ENCODE results near the gene RPL3.

GRCh38 chr22:39352306-39352891 lies 33.0 kb upstream of the RPL3 start:
- TF ChIP-seq, protein P1, sequence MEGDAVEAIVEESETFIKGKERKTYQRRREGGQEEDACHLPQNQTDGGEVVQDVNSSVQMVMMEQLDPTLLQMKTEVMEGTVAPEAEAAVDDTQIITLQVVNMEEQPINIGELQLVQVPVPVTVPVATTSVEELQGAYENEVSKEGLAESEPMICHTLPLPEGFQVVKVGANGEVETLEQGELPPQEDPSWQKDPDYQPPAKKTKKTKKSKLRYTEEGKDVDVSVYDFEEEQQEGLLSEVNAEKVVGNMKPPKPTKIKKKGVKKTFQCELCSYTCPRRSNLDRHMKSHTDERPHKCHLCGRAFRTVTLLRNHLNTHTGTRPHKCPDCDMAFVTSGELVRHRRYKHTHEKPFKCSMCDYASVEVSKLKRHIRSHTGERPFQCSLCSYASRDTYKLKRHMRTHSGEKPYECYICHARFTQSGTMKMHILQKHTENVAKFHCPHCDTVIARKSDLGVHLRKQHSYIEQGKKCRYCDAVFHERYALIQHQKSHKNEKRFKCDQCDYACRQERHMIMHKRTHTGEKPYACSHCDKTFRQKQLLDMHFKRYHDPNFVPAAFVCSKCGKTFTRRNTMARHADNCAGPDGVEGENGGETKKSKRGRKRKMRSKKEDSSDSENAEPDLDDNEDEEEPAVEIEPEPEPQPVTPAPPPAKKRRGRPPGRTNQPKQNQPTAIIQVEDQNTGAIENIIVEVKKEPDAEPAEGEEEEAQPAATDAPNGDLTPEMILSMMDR (conservative IDR thresholded peaks at IDR 0.05; ENCODE audit: low read depth, low read length): no peak
- TF ChIP-seq POLR2A (IDR thresholded peaks at IDR 0.05; ENCODE audit: low read depth, low read length) (no peak), SMC3 (IDR thresholded peaks at IDR 0.05; ENCODE audit: low read depth, low read length) (no peak), FOS (IDR thresholded peaks at IDR 0.05; ENCODE audit: low read depth, low read length) (no peak), USF2 (IDR thresholded peaks at IDR 0.05; ENCODE audit: low read depth, low read length) (no peak), RCOR1 (IDR thresholded peaks at IDR 0.05; ENCODE audit: insufficient replicate concordance, low read length) (no peak), NFE2L2 (IDR thresholded peaks at IDR 0.05; ENCODE audit: low read depth, low read length) (no peak), BHLHE40 (IDR thresholded peaks at IDR 0.05; ENCODE audit: low read depth, low read length) (no peak), MAZ (IDR thresholded peaks at IDR 0.05; ENCODE audit: borderline replicate concordance, low read depth, low read length) (no peak), CEBPB (IDR thresholded peaks at IDR 0.05; ENCODE audit: low read depth, low read length) (no peak), MXI1 (IDR thresholded peaks at IDR 0.05; ENCODE audit: borderline replicate concordance, low read depth, low read length) (no peak), MAFK (IDR thresholded peaks at IDR 0.05; ENCODE audit: low read depth, low read length) (no peak), RAD21 (IDR thresholded peaks at IDR 0.05; ENCODE audit: low read length) (no peak)
- TF ChIP-seq, protein P2, sequence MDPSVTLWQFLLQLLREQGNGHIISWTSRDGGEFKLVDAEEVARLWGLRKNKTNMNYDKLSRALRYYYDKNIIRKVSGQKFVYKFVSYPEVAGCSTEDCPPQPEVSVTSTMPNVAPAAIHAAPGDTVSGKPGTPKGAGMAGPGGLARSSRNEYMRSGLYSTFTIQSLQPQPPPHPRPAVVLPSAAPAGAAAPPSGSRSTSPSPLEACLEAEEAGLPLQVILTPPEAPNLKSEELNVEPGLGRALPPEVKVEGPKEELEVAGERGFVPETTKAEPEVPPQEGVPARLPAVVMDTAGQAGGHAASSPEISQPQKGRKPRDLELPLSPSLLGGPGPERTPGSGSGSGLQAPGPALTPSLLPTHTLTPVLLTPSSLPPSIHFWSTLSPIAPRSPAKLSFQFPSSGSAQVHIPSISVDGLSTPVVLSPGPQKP (IDR thresholded peaks at IDR 0.05; ENCODE audit: borderline replicate concordance, low read depth, low read length): no peak

Measured in IMR-90 (cell line).